GM18867 (cell line): ENCODE results near the gene KCNA3.

Experiments
- ATAC-seq: cut with Tn5 transposase; IDR thresholded peaks from one replicate; pipeline ENCODE4 v1.9.1; 2021; ENCODE audit warnings: mild to moderate bottlenecking, moderate library complexity; ENCODE audit not compliant: unreplicated experiment

KCNA3 gene

DNA sequence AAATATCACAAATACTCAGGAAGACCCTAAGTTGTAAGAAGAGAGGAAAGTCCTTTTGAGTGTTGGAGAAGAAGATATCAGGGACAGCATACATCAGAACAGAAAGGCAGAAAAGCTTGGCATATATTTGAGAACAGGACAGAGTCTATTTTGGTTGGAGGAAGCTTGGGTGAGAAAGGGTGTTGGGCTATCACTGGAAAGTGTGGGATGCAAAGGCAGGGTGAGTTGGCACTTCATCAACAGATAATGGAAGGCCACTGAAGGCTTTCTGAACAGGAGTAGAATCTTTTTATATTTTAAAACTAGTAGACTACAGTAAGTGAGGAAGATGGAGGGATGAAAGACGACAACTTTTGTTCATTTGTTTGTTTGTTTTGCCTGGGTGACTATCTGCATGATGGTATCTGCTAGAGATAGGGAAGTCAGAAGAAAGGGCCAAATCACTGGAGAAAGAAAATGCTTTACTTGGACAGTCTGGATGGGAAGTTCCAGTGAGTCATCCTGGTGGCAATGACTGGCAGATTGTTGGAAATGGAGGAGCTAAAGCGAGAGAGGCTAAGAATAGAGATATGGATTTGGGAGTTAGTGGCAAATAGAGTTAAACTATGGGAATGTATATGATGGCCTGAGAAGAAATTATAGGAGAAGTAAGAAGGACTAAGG is 34.9 kb downstream of the KCNA3 start:
- no peak for ATAC-seq

DNA sequence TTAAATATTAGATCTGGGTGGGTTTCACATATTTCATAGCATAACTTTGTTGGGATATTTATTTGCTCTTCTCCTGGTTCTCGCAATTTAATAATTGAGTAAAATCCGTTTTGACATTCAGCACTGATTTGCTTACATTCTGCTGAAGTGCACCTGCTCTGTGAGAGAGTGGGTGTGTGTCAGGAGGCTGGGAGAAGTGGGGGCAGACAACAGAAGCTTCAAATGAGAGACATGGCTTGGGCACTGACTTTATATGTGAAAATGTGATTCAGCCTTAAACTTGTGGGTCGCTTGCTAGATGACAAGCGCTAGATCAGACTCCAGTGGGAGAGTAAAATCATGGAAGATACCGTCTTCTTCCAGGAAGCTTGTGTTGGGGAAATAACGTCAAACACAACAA is 36.2 kb downstream of the KCNA3 start:
- no peak for ATAC-seq

DNA sequence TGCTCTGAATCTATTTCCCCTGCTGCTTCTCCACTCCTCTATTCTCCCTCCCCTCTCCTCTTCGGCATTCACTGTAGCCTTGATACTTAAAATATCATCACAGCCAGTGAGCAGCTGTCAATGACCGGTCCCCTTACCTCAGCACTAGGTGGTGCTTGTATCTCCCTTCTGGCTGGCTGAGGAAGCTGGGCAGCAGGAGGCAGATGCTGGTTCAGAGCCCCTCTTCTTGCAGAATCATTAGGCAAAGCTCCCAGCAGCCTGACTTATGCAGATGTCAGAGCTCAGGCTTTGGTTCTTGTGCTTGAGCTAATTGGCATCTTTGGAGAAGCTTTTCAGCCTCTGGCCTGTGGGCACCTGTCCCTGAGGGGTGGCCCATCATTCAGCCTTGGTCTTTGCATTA is 36.7 kb downstream of the KCNA3 start:
- no peak for ATAC-seq

DNA sequence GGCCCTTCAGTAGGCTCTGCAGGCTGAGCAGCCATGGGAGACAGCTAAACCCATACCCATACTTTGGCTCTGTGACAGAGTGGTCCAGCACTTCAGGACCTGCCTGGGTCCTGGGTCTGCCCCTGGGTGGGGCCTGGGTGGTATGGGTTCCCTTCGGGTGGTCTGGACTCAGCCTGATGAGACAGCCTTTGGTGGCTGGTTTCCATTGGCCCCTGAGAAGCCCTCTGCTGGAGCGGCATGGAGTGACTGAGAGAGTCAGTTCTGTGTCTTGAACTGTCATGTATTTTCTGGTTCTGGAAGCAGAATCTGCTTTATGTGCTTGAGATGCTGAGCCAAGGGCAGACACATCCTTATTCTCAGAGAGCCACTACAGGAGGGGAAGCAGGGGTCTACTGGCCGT is 37.3 kb downstream of the KCNA3 start:
- no peak for ATAC-seq

DNA sequence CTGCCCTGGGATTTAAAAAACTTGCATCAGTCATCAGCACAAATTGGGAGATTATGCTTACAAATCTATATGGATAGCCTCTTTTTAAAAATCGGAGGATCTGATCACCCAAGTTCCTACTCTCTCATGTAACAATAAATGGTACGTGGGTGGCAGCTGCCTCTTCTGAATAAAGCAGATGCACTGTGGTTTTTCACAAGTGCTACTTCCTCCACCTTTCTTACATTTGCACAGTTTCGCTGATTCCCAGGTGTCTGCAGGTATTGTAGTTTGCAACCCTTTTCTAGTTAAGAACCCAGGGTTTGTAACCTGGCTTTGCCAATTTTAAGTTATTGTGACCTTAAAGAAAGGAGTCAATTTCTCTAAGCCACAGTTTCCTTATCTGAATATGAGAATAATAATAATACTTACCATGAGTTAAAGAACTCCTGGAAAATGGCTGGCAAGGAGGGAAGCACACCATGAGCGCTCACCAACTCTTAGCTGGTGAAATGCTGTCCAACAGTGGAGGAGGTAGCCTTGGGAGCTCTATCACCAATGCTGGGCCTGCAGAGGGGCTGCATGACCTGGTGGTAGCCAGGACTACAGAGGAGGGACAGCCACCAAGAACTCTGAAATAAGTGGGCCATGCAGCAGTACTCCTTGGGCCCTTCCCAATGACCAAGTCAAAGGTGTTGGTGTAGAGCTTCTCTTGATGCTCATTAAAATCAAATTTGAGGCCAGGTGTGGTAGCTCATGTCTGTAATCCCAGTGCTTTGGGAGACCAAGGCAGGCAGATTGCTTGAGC is 38.4 kb downstream of the KCNA3 start:
- ATAC-seq = peak; percentile 27

DNA sequence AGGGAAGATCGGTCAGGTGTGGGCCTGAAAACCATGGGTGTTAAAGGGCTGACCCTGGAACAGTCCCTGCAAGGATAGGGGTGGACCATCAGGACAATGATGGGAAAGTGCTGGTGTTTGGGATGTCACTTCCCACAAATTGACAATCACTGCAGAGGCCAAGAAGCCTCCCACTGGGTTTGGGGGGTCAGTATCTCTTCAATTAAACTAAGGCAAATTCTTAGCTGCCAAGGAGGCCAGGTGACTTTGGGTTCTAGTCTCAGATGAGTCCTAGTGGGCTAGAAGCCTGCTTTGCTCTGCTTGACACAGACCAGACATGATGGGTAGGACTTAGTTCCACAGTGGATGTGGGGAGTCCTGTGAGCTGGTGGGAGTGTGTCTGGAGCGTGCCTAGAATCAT is 39.3 kb downstream of the KCNA3 start:
- no peak for ATAC-seq

- peak; percentile 60 for ATAC-seq
Observed at GRCh38 chr1:110634455-110635311, 40.1 kb downstream of the KCNA3 start.

DNA sequence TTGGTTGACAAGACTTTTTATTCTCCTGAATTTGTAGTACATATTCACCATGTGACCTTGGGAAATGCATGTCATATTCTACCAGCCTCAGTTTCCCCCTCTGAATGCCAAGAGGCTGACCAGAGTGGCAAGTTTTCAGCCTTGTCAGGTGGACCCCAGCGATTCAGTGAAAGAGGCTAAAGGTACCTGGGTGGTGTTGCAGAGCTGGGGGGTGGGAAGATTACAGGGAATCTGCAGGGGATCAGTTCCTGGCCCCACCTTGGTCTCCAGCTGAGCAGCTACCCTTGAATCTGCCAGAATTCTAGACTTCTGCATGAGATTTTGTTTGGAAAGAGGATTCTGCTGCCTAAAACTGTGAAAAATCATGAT is 40.7 kb downstream of the KCNA3 start:
- no peak for ATAC-seq

DNA sequence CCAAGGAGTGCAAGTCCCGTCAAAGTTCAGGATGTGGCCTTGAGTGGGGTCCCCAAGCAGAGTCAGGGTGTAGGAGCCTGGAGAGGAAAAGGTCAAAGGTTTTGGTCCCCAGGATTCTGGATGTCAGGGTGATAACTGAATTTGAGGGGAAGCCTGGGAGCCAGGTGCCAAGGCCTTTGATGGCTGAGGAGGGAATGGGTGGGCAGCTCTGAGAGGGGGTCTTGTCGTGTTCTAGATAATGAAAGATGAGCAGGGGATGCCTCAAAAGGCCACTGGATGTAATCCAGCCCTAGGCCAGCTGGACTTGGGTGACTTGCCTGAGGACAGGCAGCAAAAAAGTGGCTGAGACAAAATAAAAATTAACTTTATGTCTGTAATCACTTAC is 41.1 kb downstream of the KCNA3 start:
- no peak for ATAC-seq

GRCh38 chr1:110631836-110632620 is 42.7 kb downstream of the KCNA3 start:
- no peak for ATAC-seq

- ATAC-seq = peak; percentile 56
Observed at GRCh38 chr1:110630839-110631663, 43.7 kb downstream of the KCNA3 start.

GRCh38 chr1:110628323-110629105 is 46.2 kb downstream of the KCNA3 start:
- ATAC-seq = no peak

GRCh38 chr1:110627764-110628163 is 47.0 kb downstream of the KCNA3 start:
- no peak for ATAC-seq

- ATAC-seq = no peak
Observed at GRCh38 chr1:110626889-110627288, 47.9 kb downstream of the KCNA3 start.
